GM18870 (cell line): ENCODE results near the gene METTL15.
"Not testable (repeated sequence)": the region's sequence is repeated elsewhere in the genome, so short reads cannot be mapped to it uniquely, and the experiment has no call there.

Experiments
- ATAC-seq: cut with Tn5 transposase; IDR thresholded peaks from one replicate; pipeline ENCODE4 v1.9.1; 2021; ENCODE audit warnings: moderate library complexity; ENCODE audit not compliant: unreplicated experiment

METTL15 gene

GRCh38 chr11:28284196-28284595 lies 176.0 kb downstream of the METTL15 start:
- ATAC-seq: no peak

GRCh38 chr11:28289444-28289843 lies 181.3 kb downstream of the METTL15 start:
- no peak for ATAC-seq

DNA sequence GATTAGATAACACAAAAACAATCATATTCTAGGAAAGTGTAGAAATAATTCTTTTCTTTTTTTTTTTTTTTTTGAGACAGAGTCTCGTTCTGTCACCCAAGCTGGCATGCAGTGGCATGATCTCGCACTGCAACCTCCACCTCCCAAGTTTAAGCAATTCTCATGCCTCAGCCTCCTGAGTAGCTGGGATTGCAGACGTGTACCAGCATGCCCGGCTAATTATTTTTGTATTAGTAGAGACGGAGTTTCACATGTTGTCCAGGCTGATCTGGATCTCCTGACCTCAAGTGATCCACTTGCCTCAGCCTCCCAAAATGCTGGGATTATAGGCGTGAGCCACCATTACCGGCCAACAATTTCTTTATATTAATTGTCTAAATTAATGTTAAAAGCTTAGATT lies 182.8 kb downstream of the METTL15 start:
- not testable (repeated sequence) for ATAC-seq

DNA sequence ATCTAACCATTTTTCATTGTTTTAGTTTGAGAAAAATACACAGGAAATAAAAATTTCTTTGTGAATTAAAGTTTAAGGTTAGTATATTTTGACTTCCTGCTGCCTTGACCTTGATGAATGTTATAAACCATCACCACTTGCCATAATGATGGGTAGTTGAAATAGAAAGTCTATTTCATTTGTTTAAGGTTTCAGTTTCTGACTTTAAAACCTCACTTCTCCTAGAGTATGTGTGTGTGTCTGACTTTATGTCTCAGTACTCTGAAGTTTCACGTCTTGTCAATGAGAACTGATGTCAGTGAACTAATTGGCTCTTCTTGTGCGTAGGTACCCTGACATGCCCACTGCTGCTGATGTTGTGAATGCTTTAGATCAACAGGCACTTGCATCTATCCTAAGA lies 188.2 kb downstream of the METTL15 start:
- peak; percentile 99 for ATAC-seq

- ATAC-seq: no peak
Observed at GRCh38 chr11:28298209-28298608, 190.0 kb downstream of the METTL15 start.

DNA sequence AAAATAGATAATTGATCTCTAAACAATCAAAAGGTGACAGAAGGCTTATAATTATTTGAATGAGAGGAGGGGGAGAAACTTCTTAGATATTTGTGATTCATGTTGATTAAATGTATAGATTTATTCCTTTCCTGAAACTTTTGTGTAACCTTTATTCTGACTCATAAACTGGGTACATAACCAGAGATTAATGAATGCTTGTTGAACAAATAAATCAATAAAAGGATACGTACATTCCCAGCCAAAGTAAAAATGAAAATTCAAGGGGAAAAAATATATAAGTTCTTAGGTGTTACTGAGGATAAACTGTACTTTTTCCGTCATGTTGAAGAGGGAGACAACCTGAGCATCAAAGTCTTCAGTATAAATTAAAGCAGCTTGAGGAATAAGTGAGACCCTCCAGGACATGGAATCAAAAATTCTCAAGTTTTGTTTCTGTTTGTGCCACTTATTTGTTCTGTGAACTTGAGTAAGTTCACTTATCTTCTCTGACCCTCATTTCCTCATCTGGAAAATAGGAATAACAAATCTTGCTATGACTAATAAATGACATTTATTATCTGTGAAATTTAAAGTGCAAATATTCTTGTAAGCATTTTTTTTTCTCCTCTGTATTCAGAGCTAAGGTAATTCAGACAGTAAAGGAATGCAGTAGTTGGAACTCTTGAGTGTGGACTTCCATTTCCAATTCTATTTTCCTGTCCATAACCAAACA lies 195.4 kb downstream of the METTL15 start:
- ATAC-seq: no peak

DNA sequence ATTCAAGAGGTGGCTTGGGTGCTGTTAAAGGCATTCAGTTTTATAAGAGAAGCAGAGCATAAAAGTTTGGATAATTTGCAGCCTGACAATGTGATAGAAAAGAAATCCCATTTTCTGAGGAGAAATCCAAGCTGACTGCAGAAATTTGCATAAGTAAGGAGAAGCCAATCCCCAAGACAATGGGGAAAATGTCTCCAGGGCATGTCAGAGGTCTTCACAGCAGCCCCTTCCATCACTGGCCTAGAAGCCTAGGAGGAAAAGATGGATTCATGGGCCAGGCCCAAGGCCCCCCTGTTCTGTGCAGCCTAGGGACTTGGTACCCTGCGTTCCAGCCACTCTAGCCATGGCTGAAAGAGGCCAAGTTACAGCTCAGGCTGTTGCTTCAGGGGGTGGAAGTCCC lies 207.3 kb downstream of the METTL15 start:
- no peak for ATAC-seq

GRCh38 chr11:28318871-28319270 lies 210.7 kb downstream of the METTL15 start:
- ATAC-seq: no peak

- ATAC-seq: no peak
Observed at GRCh38 chr11:28323621-28324020, 215.4 kb downstream of the METTL15 start.

DNA sequence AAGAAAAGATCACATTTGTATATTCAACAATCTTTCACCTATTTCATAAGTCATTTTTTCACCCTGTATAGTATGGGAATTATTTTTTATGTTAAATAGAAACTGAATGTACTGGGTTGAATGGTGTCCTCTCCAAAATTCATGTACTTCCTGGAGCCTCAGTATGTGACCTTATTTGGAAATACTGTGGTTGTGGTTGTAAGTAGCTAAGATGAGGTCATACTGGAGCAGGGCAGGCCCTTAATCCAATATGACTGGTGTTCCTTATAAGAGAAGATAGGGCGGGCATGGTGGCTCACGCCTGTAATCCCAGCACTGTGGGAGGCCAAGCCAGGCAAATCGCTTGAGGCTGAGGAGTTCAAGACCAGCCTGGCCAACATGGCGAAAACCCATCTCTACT lies 224.2 kb downstream of the METTL15 start:
- peak; percentile 73 for ATAC-seq

DNA sequence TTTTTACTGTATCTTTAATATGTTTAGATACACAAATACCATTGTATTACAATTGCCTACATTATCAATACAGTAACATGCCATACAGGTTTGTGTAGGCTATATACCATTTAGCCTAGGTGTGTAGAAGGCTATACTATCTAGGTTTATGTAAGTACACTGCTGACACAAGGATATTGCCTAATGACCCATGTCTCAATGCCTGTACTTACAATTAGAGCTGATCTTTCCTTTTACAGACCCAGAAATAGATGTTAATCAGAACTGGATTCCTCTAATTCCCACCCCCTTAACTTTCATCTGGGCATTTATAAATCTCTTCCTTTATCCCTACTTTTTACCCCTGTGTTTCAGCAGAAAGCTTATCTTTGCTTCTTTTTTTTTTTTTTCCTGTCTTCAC lies 229.5 kb downstream of the METTL15 start:
- no peak for ATAC-seq

- ATAC-seq: no peak
Observed at GRCh38 chr11:28338371-28338770, 230.2 kb downstream of the METTL15 start.

DNA sequence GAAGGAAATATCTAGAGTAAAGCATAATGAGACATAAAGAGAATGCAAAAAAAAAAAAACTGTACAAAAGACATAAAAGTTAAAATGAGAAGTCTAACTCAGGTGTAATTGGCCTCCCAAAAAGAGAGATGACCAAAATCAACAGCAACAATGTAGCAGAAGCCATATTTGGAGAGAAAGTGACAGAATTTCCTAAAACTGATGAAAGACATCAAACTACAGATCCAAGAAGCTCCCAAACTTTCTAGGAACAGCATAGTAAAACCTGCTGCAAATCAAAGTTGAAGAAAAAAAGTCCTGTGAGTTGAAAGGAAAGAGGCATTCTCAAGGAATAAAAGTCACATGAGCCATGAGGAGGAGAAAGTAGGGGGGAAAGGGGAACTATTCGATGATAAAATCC lies 231.3 kb downstream of the METTL15 start:
- no peak for ATAC-seq

GRCh38 chr11:28342716-28343115 lies 234.5 kb downstream of the METTL15 start:
- ATAC-seq: no peak

GRCh38 chr11:28343304-28344233 lies 235.4 kb downstream of the METTL15 start:
- ATAC-seq: no peak

DNA sequence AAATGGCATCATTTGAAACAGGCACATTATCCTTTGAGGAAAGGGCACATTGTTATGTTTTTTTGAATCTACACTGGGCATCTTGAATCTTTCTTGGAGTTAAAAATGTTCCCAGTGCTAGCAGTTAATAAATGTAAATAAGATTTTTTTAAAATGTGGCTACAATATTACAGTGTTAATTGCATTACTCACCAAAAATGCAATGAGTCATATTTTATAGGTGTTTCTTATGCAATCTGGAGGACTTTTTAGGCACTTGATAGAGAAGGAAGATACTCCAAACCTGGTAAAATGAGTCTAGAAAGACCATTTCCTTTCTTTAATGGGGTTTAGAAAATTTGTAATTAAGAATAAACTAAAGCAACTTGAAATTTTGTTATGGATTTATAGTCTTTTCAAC lies 238.0 kb downstream of the METTL15 start:
- ATAC-seq: no peak

GRCh38 chr11:28346721-28347120 lies 238.5 kb downstream of the METTL15 start:
- no peak for ATAC-seq

DNA sequence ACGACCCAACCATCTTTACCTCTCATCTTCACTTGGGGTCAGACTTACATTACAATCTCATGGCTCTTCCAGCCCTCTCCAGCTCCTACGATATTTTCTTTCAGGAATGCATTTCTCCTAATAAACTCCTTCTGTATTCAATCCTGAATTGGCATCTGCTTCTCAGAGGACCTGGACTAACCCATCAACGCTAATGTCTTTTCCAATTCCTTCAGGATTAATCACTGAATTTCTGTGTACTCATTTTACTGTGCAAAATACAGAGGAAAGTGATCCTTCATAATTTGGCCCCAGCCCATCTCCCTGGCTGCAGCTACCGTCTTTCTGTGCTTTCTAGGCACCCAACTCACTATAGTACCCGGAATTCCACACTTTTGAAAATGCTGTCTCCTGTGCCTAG lies 239.2 kb downstream of the METTL15 start:
- no peak for ATAC-seq

- no peak for ATAC-seq
Observed at GRCh38 chr11:28350216-28350615, 242.0 kb downstream of the METTL15 start.

DNA sequence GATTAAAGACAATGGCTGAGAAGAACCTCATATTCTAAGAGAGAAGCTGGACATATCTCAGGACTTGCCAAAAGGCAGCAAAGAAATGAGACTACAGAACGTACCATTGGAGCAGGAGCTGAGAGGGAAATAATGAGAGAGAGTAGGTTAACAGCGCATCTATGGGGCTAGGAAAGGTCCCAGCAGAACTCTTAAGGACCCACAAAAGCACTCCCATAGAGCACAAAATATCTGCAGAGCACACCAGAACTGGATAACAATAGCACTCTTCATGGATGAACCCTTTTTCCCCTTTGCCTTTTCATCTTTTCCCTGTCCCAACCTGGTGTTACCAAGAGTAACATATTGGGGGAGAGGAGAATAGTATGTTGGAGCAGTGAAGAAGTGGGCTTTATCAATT lies 245.8 kb downstream of the METTL15 start:
- no peak for ATAC-seq

DNA sequence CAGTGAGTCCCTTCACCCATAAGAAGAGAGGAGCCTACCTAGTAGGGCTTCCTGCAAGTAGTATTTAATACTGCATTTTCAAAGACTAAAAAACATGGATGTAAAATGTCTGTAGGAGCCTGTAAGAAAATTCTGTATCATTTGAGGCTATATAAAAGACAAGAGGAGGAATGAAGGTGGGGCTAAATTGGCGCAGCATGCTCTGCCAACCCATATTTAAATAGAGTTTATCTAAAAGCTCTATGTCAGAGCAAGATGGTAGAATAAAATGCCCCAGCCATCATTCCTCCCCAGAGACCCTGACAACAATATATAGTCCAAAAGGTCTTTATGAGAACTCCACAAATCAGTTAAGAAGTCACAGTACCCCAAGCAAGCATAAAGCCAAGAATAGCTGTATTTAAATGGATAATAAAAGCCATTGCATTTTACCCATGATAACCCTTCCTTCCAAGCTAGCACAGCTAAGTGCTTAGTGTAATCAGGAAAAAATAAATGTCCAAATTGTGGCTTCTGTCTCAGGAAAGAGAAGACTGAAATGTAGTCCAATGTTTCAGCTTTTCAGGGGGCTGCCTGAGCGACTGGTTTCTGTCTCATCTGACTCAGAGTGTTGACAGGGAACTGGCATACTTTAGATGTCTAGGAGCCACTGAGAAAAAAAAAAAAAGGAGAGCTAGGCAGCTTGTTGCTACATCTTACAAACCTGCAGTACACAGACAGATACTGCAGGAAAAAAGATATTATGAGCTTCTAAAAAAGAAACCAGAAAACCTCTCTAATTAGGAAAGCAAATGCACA lies 258.6 kb downstream of the METTL15 start:
- ATAC-seq: no peak
